NCI-H1092 treated with DMSO at 0.1 percent for 48 hours (cell line): ENCODE data around the gene HTR1D.
"Not testable (repeated sequence)": the region's sequence is repeated elsewhere in the genome, so short reads cannot be mapped to it uniquely, and the experiment has no call there.

Source experiments
- DNase-seq: peaks from one replicate; lab custom pipeline; 2025; lab: John Stamatoyannopoulos, UW

HTR1D gene

GRCh38 chr1:23216771-23217420, 406 bp downstream of the HTR1D start:
- DNase-seq: no peak

- DNase-seq: no peak
Measured at GRCh38 chr1:23215751-23216449, 1.4 kb downstream of the HTR1D start.

DNA sequence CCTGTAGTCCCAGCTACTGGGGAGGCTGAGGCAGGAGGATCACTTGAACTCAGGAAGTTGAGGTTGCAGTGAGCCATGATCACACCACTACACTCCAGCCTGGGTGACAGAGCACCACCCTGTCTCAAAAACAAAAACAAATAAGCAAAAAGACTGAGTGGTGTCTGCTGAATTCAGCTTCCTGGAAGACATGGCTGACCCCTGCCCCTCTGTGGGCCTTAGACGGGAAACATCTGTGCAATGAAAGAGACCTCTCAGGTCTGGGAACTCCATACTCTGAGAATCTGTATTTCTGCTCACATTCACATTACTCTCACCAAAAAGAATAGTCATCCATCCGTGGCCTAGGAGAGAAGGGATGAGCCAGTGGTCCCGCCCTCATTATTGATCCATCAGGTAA, 2.0 kb downstream of the HTR1D start:
- DNase-seq: no peak

GRCh38 chr1:23214640-23215039, 2.7 kb downstream of the HTR1D start:
- no peak for DNase-seq

DNA sequence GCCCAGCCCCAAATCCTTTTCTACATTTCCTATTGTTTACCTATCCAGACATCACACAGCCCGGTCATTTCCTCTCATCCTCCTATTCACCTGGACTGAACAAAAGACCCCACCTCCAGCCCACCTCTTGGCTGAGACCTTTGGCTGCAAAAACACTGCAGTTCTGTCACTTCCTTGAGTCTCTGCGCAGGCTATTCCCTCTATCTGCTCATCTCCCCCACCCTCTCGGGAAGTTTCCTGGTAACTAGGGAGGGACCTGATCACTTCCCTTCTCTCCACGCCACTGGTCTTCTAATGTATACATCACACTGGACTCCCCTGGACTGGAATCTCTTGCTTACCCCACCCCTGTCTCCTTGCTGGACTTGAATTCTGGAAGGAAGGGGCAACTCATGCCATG, 5.3 kb downstream of the HTR1D start:
- DNase-seq: no peak

GRCh38 chr1:23210963-23211362, 6.3 kb downstream of the HTR1D start:
- DNase-seq: no peak

DNA sequence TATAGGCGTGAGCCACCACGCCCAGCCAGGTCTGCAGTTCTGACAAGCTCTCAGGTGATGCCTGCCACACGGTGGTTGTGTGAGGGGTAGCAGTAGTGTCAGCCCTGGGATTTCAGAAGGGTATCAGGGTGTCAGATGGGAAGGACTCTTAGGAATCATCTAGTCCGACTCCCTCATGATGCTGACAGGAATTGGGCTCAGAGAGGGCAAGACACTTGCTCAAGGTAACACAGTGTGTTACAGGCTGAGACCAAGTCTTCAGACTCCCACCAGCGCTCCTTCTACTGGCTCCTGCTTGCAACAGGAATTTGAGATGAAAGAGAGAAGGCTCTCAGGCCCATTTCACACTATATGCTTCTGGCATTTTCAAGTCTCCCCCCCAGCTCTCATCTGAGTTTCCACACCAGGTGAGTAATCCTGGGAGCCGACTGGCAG, 6.9 kb downstream of the HTR1D start:
- no peak for DNase-seq

DNA sequence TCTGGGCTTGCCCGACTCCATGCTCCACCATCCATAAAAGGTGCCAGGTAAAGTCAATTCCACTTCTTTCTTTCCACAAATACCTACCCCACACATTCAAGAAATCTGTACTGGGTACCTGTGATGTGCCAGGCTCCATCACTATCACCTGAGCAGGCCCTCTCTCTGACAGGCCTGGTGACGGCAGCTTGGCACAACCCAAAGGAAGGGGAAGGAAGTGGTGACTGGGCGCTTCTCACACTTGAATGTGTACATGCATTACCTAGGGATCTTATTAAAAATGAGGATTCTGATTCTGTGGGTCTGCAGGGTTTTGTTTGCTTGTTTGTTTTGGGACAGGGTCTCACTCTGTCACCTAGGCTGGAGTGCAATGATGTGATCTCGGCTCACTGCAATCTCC, 7.5 kb downstream of the HTR1D start:
- DNase-seq: no peak

DNA sequence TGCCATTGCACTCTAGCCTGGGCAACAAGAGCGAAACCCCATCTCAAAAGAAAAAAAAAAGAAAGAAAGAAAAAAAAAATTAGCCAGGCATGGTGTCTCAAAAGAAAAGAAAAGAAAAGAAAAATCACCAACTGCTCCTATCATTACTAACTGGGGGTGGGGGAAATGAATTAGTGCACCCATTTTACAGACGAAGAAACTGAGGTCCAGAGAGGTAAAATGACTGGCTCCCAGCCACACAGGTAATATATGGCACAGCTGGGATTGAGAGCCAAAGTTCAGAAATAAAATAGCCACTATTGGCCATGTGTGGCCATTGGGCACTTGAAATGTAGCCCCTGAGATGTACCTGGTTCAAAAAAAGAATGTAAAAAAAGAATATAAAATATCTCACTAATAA, 8.8 kb downstream of the HTR1D start:
- DNase-seq: no peak

GRCh38 chr1:23207733-23208132, 9.6 kb downstream of the HTR1D start:
- DNase-seq: not testable (repeated sequence)

- DNase-seq: peak; percentile 25
Measured at GRCh38 chr1:23202263-23202749, 15.0 kb downstream of the HTR1D start.

DNA sequence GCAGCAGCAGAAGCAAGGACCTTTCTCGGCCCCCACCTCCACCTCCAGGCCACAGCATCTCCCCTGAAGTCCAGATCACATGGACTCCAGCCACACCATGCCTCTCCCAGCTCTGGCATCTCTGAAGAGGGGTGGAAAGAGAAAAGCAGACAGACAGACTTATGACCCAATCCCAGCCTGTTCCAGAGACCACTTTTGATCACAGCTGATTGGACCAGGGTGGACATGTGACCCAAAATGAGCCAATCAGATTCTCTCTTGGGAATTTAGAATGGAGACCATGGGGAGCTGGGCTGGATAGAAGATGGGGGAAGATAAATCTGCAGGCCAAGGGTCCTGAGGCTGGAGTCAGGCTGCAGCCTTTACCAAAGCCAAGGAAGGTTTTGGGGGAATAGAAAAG, 16.4 kb downstream of the HTR1D start:
- DNase-seq: no peak

DNA sequence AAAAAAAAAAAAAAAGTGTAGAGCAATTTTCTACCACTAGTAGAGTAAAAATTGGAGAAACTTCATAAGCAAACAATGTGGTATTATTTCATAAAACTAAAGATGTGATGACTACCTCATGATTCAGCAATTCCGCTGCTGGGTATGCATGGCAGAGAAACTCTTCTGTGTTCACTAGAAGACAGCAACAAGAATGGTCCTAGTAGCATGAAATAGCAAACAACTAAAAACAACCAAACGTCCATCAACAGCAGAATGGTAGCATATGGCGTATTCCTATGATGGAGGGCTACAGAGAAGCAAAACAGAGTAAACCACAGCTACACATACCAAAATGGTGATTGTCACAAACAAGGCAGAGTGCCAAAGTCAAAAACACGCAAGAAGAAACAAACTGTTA, 18.9 kb downstream of the HTR1D start:
- DNase-seq: no peak

- DNase-seq: no peak
Measured at GRCh38 chr1:23196627-23197328, 20.5 kb downstream of the HTR1D start.

- no peak for DNase-seq
Measured at GRCh38 chr1:23194119-23194984, 22.9 kb downstream of the HTR1D start.

GRCh38 chr1:23193391-23194118, 23.7 kb downstream of the HTR1D start:
- no peak for DNase-seq

DNA sequence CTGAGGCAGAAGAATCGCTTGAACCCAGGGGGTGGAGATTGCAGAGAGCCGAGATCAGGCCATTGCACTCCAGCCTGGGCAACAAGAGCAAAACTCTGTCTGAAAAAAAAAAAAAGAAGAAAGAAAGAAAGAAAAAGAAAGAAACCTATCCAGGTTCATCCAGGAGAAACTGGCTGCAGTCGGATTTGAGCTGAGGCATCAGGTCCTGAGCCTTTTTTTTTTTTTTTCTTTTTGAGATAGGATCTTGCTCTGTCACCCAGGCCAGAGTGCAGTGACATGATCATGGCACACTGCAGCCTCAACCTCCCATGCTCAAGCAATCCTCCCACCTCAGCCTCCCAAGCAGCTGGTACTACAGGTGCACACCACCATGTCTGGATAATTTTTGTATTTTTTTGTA, 26.1 kb downstream of the HTR1D start:
- DNase-seq: no peak

- not testable (repeated sequence) for DNase-seq
Measured at GRCh38 chr1:23188936-23189452, 28.3 kb downstream of the HTR1D start.

DNA sequence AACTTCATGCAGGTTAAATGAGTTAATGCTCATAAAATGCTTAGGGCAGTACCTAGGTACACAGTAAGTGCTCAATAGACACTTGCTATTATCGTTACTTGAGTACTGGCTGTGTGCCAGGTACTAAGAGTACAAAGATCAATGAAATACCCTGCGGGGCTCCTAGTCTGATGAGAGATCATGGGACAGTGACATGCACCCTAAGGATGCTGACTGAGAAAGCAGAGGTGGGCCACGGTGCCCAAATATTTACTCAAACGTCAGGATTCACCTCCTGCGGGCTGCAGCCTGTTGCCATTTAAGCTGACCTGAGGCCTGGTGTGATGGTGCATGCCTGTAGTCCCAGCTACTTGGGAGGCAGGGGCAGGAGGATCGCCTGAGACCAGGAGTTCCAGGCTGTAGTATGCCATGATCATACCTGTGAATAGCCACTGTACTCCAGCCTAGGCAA, 28.8 kb downstream of the HTR1D start:
- DNase-seq: no peak

DNA sequence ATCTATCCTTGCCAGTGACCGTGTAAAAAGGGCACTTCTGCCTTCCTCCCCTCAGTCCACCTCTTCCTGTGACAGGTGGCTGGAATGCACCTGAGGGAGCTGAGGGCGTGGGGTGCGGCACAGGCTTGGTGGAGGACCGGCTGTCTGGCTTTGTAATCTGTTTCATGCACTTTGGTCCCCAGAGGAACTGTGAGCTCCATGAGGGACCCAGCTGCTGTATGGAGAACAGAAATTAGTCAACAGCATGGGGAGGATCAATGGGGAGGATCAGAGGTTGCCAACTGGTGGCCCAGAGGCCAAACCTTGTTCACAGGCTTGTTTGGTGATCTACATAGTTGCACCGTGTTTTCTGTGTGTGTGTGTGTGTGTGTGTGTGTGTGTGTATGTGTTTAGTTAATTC, 29.7 kb downstream of the HTR1D start:
- no peak for DNase-seq

- no peak for DNase-seq
Measured at GRCh38 chr1:23185381-23185780, 31.9 kb downstream of the HTR1D start.
